Activated gamma-delta T cell (primary cell): ENCODE results near the gene RBM26.
"Not testable (repeated sequence)": the region's sequence is repeated elsewhere in the genome, so short reads cannot be mapped to it uniquely, and the experiment has no call there.

Source experiments
- DNase-seq: peaks from one replicate; lab custom pipeline; 2025; lab: John Stamatoyannopoulos, UW

The RBM26 gene

DNA sequence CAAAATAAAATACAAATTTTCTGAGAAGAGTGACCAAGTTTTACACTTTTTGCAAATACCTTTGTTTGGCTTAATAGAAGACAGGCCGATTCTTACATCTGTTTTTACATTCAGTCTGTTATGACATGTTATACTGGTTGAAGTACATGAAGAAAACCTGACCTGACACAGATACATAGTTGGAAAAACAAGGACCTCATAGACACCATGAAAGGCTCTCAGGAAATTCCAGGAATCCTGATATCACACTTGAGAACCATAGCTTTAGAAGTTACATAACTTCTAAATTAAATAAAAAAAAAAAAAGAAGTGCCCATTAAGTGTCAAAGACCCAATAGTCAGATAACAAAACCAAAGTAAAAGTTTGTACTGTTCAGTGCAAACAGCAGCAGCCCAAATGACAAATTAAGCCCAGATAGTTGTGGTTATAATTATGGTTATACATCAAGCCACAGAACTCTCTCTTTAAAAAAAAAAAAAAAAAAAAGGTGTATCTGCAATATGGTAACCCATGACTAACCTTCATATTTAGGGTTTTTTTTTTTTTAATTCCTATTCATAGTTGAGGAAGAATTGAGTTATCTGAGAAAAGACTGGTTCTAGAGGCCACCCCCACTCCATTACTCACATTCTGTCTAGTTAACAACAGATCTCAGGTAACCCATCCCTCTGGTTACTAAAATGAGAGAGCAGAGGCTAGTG lies 19.8 kb downstream of the RBM26 start:
- DNase-seq = no peak

GRCh38 chr13:79385694-79386093 lies 20.4 kb downstream of the RBM26 start:
- no peak for DNase-seq

GRCh38 chr13:79384022-79384610 lies 21.9 kb downstream of the RBM26 start:
- no peak for DNase-seq

DNA sequence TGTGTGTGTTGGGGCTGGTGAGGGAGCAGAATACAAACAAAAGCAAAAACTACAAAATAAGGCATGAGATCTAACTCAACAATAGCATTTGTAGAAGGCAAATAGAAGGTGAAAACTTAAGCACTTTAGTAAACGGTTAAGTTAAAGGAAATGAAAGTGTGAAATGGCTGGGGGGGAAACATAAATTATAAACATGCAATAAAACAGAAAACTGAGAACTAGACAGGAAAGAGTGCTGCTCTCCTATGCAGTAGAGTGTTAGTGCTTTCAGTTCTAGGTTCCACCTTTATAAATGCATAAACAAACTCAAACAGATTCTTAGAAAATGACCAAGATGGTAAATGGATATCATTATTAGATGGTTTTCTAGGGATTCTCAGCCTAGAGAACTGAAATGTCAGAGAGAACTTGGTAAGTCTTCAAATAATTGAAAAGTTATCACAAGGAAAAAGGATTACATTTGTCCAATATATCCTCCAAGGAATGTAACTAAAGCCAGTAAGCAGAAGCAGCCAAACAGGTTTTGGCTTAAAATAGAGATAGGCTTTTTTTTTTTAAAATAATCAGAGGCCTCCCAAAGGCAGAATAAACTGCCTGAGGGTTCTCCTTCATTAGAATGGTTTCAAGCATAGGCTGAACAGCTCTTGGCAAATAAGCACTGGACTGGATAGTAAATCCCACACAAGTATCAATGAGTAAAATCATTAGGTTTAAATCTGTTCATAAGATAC lies 23.3 kb downstream of the RBM26 start:
- no peak for DNase-seq

DNA sequence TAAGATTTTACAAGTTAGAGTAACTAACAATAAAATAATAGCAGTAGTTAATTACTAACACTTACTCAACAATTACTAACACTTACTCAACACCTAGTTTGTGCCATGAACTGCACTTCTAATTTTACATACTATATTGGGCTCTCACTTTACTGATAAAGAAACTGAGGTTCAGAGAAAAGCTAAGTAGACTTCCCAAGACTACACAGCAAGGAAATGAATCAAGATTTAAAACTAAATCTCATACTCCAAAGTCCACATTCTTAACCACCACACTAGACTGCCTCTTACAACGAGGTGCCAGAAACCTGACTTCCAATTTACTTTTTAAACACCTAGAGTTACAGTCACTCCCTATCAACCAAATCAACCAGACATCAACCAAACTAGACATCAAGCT lies 25.1 kb downstream of the RBM26 start:
- DNase-seq = no peak

- DNase-seq = no peak
Observed at GRCh38 chr13:79379274-79379673, 26.8 kb downstream of the RBM26 start.

DNA sequence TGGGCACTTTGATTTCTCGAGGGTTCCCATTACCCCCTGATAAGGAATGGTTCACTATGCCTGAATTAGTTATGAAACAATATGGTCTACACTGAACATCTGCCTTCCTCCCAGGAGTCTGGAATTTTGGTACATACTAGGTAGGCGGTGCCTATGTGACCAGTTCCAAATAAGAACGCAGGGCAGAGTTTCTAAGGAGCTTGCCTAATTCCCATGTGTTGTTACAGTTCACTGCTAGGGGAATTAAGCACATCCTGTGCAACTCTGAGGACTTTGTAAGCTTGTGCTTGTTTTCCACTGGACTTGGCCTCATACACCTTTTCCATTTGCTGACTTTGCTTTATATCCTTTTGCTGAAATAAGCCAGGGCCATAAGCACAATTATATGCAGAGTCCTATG lies 29.2 kb downstream of the RBM26 start:
- no peak for DNase-seq

- DNase-seq = no peak
Observed at GRCh38 chr13:79374578-79374977, 31.5 kb downstream of the RBM26 start.

DNA sequence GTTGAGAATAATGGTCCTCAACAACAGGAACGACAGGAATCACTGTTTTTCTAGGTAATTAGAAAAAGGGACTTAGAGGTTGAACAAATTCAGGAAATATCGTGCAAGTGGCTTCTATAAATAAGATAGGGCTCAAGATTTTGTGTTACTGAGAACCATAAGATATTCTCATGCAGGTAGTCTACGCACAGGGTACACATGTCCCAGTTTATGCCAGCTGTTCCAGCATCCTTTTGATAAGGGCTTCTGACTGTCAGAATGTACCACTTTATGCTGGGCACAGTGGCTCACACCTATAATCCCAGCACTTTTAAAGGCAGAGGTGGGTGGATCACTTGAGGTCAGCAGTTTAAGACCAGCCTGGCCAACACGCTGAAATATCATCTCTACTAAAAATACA lies 32.1 kb downstream of the RBM26 start:
- no peak for DNase-seq

DNA sequence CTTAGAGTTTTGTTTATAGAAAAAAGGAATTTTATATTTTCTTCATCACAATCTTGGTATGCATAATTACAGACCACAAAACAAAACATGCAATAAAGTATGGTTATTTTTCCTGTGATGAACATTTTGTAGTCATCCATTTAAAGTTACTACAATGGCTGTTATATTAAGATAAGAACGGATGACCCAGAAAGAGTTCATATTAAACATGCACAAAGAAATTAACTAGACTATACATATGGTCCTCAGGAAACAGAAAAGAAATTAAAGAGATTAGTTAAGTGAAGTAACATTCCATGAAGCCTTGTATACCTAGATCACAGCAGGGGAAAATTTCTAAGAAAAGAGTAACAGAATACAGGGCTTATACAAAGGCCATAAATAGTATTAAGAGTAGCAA lies 36.8 kb downstream of the RBM26 start:
- no peak for DNase-seq

- DNase-seq = no peak
Observed at GRCh38 chr13:79365981-79366380, 40.1 kb downstream of the RBM26 start.

- no peak for DNase-seq
Observed at GRCh38 chr13:79361299-79361698, 44.8 kb downstream of the RBM26 start.

DNA sequence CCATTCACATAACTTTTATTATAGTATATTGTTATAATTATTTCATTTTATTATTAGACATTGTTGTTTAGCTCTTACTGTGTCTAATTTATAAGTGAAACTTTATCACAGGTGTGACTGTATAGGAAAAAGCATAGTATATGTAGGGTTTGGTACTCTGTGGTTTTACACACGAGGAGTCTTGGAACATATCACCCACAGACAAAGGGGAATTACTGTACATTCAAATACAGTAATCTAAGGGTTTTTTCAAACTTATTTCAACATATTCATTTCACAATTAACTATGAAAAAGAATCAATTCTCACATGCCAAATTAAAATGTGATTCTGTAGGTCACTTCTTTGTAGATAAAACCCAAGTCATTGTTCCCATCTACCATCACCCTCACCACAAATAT lies 46.0 kb downstream of the RBM26 start:
- DNase-seq = no peak

- DNase-seq = no peak
Observed at GRCh38 chr13:79359064-79359463, 47.0 kb downstream of the RBM26 start.

GRCh38 chr13:79354285-79354684 lies 51.8 kb downstream of the RBM26 start:
- no peak for DNase-seq

DNA sequence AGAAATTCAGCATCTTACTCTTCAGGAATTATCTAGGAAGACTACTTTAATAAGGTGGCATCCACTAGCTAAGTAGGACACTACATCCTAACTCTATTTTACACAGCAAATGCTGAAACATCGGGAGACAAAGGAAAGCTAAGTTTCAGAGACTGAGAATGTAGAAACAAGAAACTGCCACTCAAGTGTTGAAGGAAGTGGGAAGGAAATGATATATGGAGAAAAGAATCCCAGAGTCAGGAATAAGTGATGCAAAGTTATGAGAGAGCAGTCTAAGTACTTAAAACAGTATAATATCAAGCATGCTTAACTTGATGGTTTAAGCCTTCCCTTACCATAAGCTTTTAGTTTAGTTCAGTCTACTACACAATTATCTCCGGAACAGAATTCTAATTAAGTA lies 52.4 kb downstream of the RBM26 start:
- no peak for DNase-seq

- no peak for DNase-seq
Observed at GRCh38 chr13:79352107-79352506, 53.9 kb downstream of the RBM26 start.

DNA sequence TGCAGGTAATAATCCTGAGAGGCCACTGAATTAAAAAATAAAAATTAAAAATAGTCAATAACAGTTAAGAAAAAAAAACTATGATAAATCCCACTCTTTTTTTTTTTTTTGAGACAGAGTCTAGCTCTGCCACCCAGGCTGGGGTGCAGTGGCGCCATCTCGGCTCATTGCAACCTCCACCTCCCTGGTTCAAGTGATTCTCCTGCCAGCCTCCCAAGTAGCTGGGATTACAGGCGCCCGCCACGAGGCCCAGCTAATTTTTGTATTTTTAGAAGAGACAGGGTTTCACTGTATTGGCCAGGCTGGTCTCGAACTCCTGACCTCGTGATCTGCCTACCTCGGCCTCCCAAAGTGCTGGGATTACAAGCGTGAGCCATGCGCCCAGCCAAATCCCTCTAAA lies 56.4 kb downstream of the RBM26 start:
- DNase-seq = not testable (repeated sequence)

DNA sequence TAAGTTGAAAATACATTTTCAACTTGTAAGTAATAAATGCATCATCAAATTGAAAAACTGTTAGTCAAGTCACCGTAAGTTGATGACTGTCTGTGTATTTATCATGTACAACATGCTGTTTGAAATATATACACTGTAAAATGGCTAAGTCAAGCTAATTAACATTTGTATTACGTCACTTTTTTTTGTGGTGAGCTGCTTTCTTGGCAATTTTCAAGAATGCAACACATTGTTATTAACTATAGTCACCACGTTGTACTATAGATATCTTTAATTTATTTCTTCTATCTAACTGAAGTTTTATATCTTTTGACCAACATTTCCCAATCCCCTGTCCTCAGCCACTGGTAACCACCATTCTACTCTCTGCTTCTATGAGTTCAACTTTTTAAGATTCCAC lies 57.0 kb downstream of the RBM26 start:
- no peak for DNase-seq

- DNase-seq = no peak
Observed at GRCh38 chr13:79346300-79346914, 59.6 kb downstream of the RBM26 start.

- DNase-seq = no peak
Observed at GRCh38 chr13:79341202-79341601, 64.9 kb downstream of the RBM26 start.

GRCh38 chr13:79340490-79340889 lies 65.6 kb downstream of the RBM26 start:
- no peak for DNase-seq

- DNase-seq = no peak
Observed at GRCh38 chr13:79338343-79338742, 67.7 kb downstream of the RBM26 start.
